Liver (tissue), 9 donors: ENCODE results near the gene PFDN2. TPM values are rescaled to one million over a fixed set of nuclear protein-coding genes. Genes with fewer than 3 reads are reported as not detected.

Source experiments
- DNase-seq: peaks from one replicate; pipeline ENCODE4 v3.0.0-alpha.2; 2017; ENCODE audit warnings: low spot score
- H3K27ac ChIP-seq, 2 donors: one replicate each; pipeline ENCODE4 v1.7.0; 2013; ENCODE audit warnings: inconsistent platforms in 2 of 2, low read length in 2 of 2, control low read depth in 1 of 2, low read depth in 1 of 2, mild to moderate bottlenecking in 1 of 2
- H3K27me3 ChIP-seq, 4 donors: one replicate each; pipeline versions ENCODE4 v1.6.1 to v1.7.0; 2013; ENCODE audit warnings: low read length in 3 of 4, inconsistent platforms in 1 of 4, mild to moderate bottlenecking in 1 of 4, moderate library complexity in 1 of 4; ENCODE audit not compliant: control insufficient read depth in 4 of 4, insufficient read depth in 4 of 4
- H3K36me3 ChIP-seq, 4 donors: one replicate each; pipeline versions ENCODE4 v1.6.1 to v1.7.0; 2013; ENCODE audit warnings: low read length in 3 of 4, mild to moderate bottlenecking in 3 of 4, low read depth in 1 of 4, moderate library complexity in 1 of 4; ENCODE audit not compliant: control insufficient read depth in 4 of 4, insufficient read depth in 3 of 4
- H3K4me1 ChIP-seq, 4 donors: one replicate each; pipeline versions ENCODE4 v1.6.1 to v1.7.0; 2013; ENCODE audit warnings: low read length in 3 of 4, mild to moderate bottlenecking in 3 of 4, moderate library complexity in 1 of 4; ENCODE audit not compliant: control insufficient read depth in 4 of 4, insufficient read depth in 4 of 4
- H3K4me3 ChIP-seq, 3 donors: one replicate each; pipeline versions ENCODE4 v1.6.1 to v1.7.0; 2013; ENCODE audit warnings: low read length in 3 of 3, control low read depth in 1 of 3, low read depth in 1 of 3, mild to moderate bottlenecking in 1 of 3
- H3K9ac ChIP-seq, 2 donors: one replicate each; pipeline ENCODE4 v1.7.0; 2013; ENCODE audit warnings: low read length in 2 of 2, mild to moderate bottlenecking in 2 of 2, moderate library complexity in 2 of 2, control low read depth in 1 of 2, low read depth in 1 of 2
- H3K9me3 ChIP-seq, 4 donors: one replicate each; pipeline versions ENCODE4 v1.6.1 to v1.7.0; 2013; ENCODE audit warnings: low read length in 3 of 4; ENCODE audit not compliant: control insufficient read depth in 4 of 4
- ATF3 ChIP-seq: IDR thresholded peaks from 2 replicates; pipeline ENCODE4 v1.6.1; 2016; ENCODE audit warnings: antibody characterized with exemption
- CTCF ChIP-seq: fragments of 150-350 bp; IDR thresholded peaks from 2 replicates; pipeline ENCODE4 v1.5.1; 2017; ENCODE audit warnings: improper control_type of control experiment, low read depth, low read length; ENCODE audit not compliant: missing input control
- EGR1 ChIP-seq, 2 donors: IDR thresholded peaks; 2 replicates each; pipeline ENCODE4 v1.6.1; 2016 to 2018; ENCODE audit warnings: antibody characterized with exemption in 2 of 2, low read depth in 2 of 2
- FOXA1 ChIP-seq: IDR thresholded peaks from 2 replicates; pipeline ENCODE4 v1.6.1; 2016; ENCODE audit warnings: antibody characterized with exemption
- GABPA ChIP-seq, 2 donors: IDR thresholded peaks in 1 of 2; conservative IDR thresholded peaks in 1 of 2; 2 replicates each; pipeline ENCODE4 v1.6.1; 2016; ENCODE audit warnings: antibody characterized with exemption in 2 of 2, mild to moderate bottlenecking in 1 of 2, moderate library complexity in 1 of 2
- HNF4A ChIP-seq, 2 donors: conservative IDR thresholded peaks; 2 replicates each; pipeline ENCODE4 v1.6.1; 2016; ENCODE audit warnings: antibody characterized with exemption in 2 of 2, mild to moderate bottlenecking in 2 of 2
- JUND ChIP-seq, 2 donors: IDR thresholded peaks; 2 replicates each; pipeline ENCODE4 v1.6.1; 2016; ENCODE audit warnings: antibody characterized with exemption in 2 of 2
- MAX ChIP-seq: IDR thresholded peaks from 2 replicates; pipeline ENCODE4 v1.6.1; 2016; ENCODE audit warnings: antibody characterized with exemption
- RAD21 ChIP-seq, 2 donors: IDR thresholded peaks; 2 replicates each; pipeline ENCODE4 v1.6.1; 2016; ENCODE audit warnings: antibody characterized with exemption in 2 of 2, mild to moderate bottlenecking in 2 of 2
- REST ChIP-seq: IDR thresholded peaks from 2 replicates; pipeline ENCODE4 v1.6.1; 2016; ENCODE audit warnings: antibody characterized with exemption, mild to moderate bottlenecking
- RXRA ChIP-seq, 2 donors: IDR thresholded peaks; 2 replicates each; pipeline ENCODE4 v1.6.1; 2017 to 2018; ENCODE audit warnings: antibody characterized with exemption in 2 of 2, mild to moderate bottlenecking in 1 of 2
- TAF1 ChIP-seq: conservative IDR thresholded peaks from 2 replicates; pipeline ENCODE4 v1.6.1; 2016; ENCODE audit warnings: antibody characterized with exemption, mild to moderate bottlenecking
- ZBTB33 ChIP-seq: IDR thresholded peaks from 2 replicates; pipeline ENCODE4 v1.6.1; 2016; ENCODE audit warnings: antibody characterized with exemption
- WGBS: extraction: QIAGEN DNeasy Blood & Tissue Kit; methylation state at CpG from one replicate; pipeline ENCODE4 v1.1.7; 2013; 5-methylcytosine and 5-hydroxymethylcytosine counted together
- polyA plus RNA-seq, 2 donors: library from polyadenylated mRNA; stranded (reverse) in 1 of 2; unstranded in 1 of 2; fragments of 200-250 nt in 1 of 2; fragments of >200 nt in 1 of 2; fragmentation: Nextera tagmentation in 1 of 2; extraction: Ambion mirVana in 1 of 2; gene quantifications; one replicate each; pipeline versions ENCODE4 v1.2.1 to v1.2.3, GENCODE V29; 2013 to 2015
- total RNA-seq, 2 donors: library from RNA; depleted of rRNA; stranded (reverse); fragments of >200 nt; gene quantifications; one replicate each; pipeline ENCODE4 v1.2.3, GENCODE V29; 2014
- donor health status: healthy.
- donor health status: healthy.
- donor health status: healthy.
- donor health status: healthy.
- donor health status: healthy.

The PFDN2 gene
- total and polyA plus RNA-seq, 4 donors: 12.4 to 61.9 (median 34.0) TPM

- TF ChIP-seq MAX: no peak
- TF ChIP-seq CTCF: no peak
- no peak for TF ChIP-seq ZBTB33
- TF ChIP-seq REST: no peak
- TF ChIP-seq ATF3: no peak
- TF ChIP-seq RAD21 (IDR thresholded peaks at IDR 0.05): no peak
- TF ChIP-seq TAF1: no peak
- no peak for TF ChIP-seq HNF4A (conservative IDR thresholded peaks at IDR 0.05)
- TF ChIP-seq GABPA (IDR thresholded peaks at IDR 0.05 in 1 of 2, conservative IDR thresholded peaks at IDR 0.05 in 1 of 2): no peak
- TF ChIP-seq RXRA (IDR thresholded peaks at IDR 0.05): no peak
- H3K36me3 ChIP-seq: peaks cover 0 to 24% (median 8%) of the 10 kb centered on the region in 4 donors
- peak overlapping the region in 1 of 3 donors; percentile 67 for H3K4me3 ChIP-seq
- no peaks in the 10 kb centered on the region for H3K27me3 ChIP-seq
- peaks cover 10 to 39% (median 27%) of the 10 kb centered on the region in 4 donors for H3K4me1 ChIP-seq
- H3K9ac ChIP-seq: peak overlapping the region in 1 of 2 donors; percentile 74
- peak overlapping the region; percentile 59 to 79 for H3K27ac ChIP-seq
- DNase-seq: no peak
- WGBS: 68% methylated on average over 14 of the region's 14 CpGs
- no peaks in the 10 kb centered on the region for H3K9me3 ChIP-seq
Measured at GRCh38 chr1:161164901-161165610, 47.2 kb upstream of the PFDN2 start.

GRCh38 chr1:161163793-161164192 lies 46.0 kb upstream of the PFDN2 start:
- H3K4me3 ChIP-seq: no peak overlapping the region
- no peak overlapping the region for H3K27ac ChIP-seq
- TF ChIP-seq JUND (IDR thresholded peaks at IDR 0.05) (no peak), FOXA1 (no peak), GABPA (IDR thresholded peaks at IDR 0.05 in 1 of 2, conservative IDR thresholded peaks at IDR 0.05 in 1 of 2) (no peak), EGR1 (IDR thresholded peaks at IDR 0.05; ENCODE audit: low read depth in 2 of 2) (no peak)
- WGBS: 96% methylated on average over 5 of the region's 5 CpGs
- peaks cover 0 to 19% (median 6%) of the 10 kb centered on the region in 4 donors for H3K36me3 ChIP-seq
- DNase-seq: no peak
- no peak overlapping the region for H3K9ac ChIP-seq
- peaks cover 14 to 47% (median 34%) of the 10 kb centered on the region in 4 donors for H3K4me1 ChIP-seq
- H3K9me3 ChIP-seq: no peaks in the 10 kb centered on the region
- H3K27me3 ChIP-seq: no peaks in the 10 kb centered on the region
